Peyer's patch (tissue), 4 donors: Measurements from ENCODE around the gene TEX29. TPM values are rescaled to one million over a fixed set of nuclear protein-coding genes. Genes with fewer than 3 reads are reported as not detected.

Experiments used
- DNase-seq, 3 donors: peaks; one replicate each; pipeline ENCODE4 v3.0.0-alpha.2; 2017 to 2019
- H3K27ac ChIP-seq, 4 donors: fragments of 200-600 bp; sonication (generic); one replicate each; pipeline ENCODE4 v1.5.1; 2016 to 2019
- H3K27me3 ChIP-seq, 2 donors: fragments of 200-600 bp; sonication (generic); one replicate each; pipeline ENCODE4 v1.5.1; 2019
- H3K36me3 ChIP-seq, 3 donors: fragments of 200-600 bp; sonication (generic); one replicate each; pipeline ENCODE4 v1.5.1; 2016 to 2019
- H3K4me1 ChIP-seq, 4 donors: fragments of 200-600 bp; sonication (generic); one replicate each; pipeline ENCODE4 v1.5.1; 2016 to 2019
- H3K4me3 ChIP-seq, 4 donors: fragments of 200-600 bp; sonication (generic); 1 replicate in 3 of 4; 2 replicates in 1 of 4; pipeline ENCODE4 v1.5.1; 2016 to 2019; ENCODE audit warnings: mild to moderate bottlenecking in 1 of 4
- H3K9me3 ChIP-seq, 4 donors: fragments of 200-600 bp; sonication (generic); one replicate each; pipeline ENCODE4 v1.5.1; 2016 to 2019; ENCODE audit warnings: mild to moderate bottlenecking in 1 of 4
- CTCF ChIP-seq, 6 experiments: fragments of 450-650 bp in 4 of 6; fragments of 200-600 bp in 2 of 6; sonication (generic) in 1 of 6; IDR thresholded peaks; one replicate each; pipeline ENCODE4 v1.5.1; 2017 to 2019; ENCODE audit warnings: antibody characterized with exemption in 6 of 6, mild to moderate bottlenecking in 3 of 6, moderate library complexity in 1 of 6
- POLR2A ChIP-seq, 2 donors: fragments of 450-650 bp; IDR thresholded peaks; one replicate each; pipeline ENCODE4 v1.5.1; 2017; ENCODE audit warnings: antibody characterized with exemption in 2 of 2, mild to moderate bottlenecking in 2 of 2, moderate library complexity in 2 of 2
- total RNA-seq, 4 donors: library from RNA; depleted of rRNA; stranded (reverse); fragments of >200 nt; gene quantifications; one replicate each; pipeline ENCODE4 v1.1.0, GENCODE V29; 2016

The TEX29 gene
- total RNA-seq, 4 donors from 2014 or later = not detected

GRCh38 chr13:111286749-111287148 lies 33.7 kb upstream of the TEX29 start:
- Histone ChIP-seq H3K27ac (no peak overlapping the region), H3K4me3 (no peak overlapping the region), H3K4me1 (no peaks in the 10 kb centered on the region), H3K36me3 (peaks cover 0 to 92% (median 0%) of the 10 kb centered on the region in 3 donors), H3K27me3 (no peaks in the 10 kb centered on the region), H3K9me3 (no peaks in the 10 kb centered on the region)
- TF ChIP-seq CTCF (IDR thresholded peaks at IDR 0.05) (no peak), POLR2A (IDR thresholded peaks at IDR 0.05) (no peak)
- no peak for DNase-seq

GRCh38 chr13:111287201-111287600 lies 33.2 kb upstream of the TEX29 start:
- H3K4me3 ChIP-seq = no peak overlapping the region
- H3K4me1 ChIP-seq = no peaks in the 10 kb centered on the region
- DNase-seq = no peak
- H3K27me3 ChIP-seq = no peaks in the 10 kb centered on the region
- H3K27ac ChIP-seq = no peak overlapping the region
- no peak for TF ChIP-seq CTCF (IDR thresholded peaks at IDR 0.05)
- TF ChIP-seq POLR2A (IDR thresholded peaks at IDR 0.05) = no peak
- no peaks in the 10 kb centered on the region for H3K9me3 ChIP-seq
- H3K36me3 ChIP-seq = peaks cover 0 to 96% (median 0%) of the 10 kb centered on the region in 3 donors

GRCh38 chr13:111288276-111288675 lies 32.2 kb upstream of the TEX29 start:
- no peaks in the 10 kb centered on the region for H3K27me3 ChIP-seq
- no peaks in the 10 kb centered on the region for H3K9me3 ChIP-seq
- no peak for DNase-seq
- peaks cover 0 to 98% (median 0%) of the 10 kb centered on the region in 3 donors for H3K36me3 ChIP-seq
- H3K4me1 ChIP-seq = no peaks in the 10 kb centered on the region
- H3K27ac ChIP-seq = no peak overlapping the region
- TF ChIP-seq POLR2A (IDR thresholded peaks at IDR 0.05) (no peak), CTCF (IDR thresholded peaks at IDR 0.05) (no peak)
- no peak overlapping the region for H3K4me3 ChIP-seq

GRCh38 chr13:111289251-111289650 lies 31.2 kb upstream of the TEX29 start:
- H3K27ac ChIP-seq = no peak overlapping the region
- no peaks in the 10 kb centered on the region for H3K4me1 ChIP-seq
- H3K9me3 ChIP-seq = no peaks in the 10 kb centered on the region
- peaks cover 0 to 94% (median 0%) of the 10 kb centered on the region in 3 donors for H3K36me3 ChIP-seq
- no peaks in the 10 kb centered on the region for H3K27me3 ChIP-seq
- H3K4me3 ChIP-seq = no peak overlapping the region
- TF ChIP-seq POLR2A (IDR thresholded peaks at IDR 0.05) = no peak
- no peak for TF ChIP-seq CTCF (IDR thresholded peaks at IDR 0.05)
- no peak for DNase-seq

DNA sequence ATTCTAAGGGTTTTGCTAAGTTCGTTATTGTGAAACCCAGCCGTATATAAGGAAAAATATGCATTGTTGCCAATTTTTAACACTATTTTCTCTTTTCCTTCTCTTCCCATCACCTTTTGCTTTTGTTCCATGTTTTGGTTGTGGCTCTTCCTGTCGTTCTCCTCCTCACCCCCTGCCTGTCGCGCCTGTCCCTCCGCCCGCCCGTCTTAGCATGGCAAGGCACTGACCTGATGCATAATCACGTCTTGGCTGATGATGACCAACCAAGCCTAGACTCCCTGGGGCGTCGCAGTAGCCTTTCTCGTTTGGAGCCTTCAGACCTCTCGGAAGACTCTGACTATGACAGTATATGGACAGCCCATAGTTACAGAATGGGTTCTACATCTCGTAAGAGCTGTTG lies 28.5 kb upstream of the TEX29 start:
- Histone ChIP-seq H3K36me3 (peaks cover 0 to 78% (median 0%) of the 10 kb centered on the region in 3 donors), H3K9me3 (no peaks in the 10 kb centered on the region), H3K4me1 (no peaks in the 10 kb centered on the region), H3K27ac (no peak overlapping the region), H3K27me3 (no peaks in the 10 kb centered on the region), H3K4me3 (no peak overlapping the region)
- no peak for DNase-seq
- TF ChIP-seq CTCF (IDR thresholded peaks at IDR 0.05) (no peak), POLR2A (IDR thresholded peaks at IDR 0.05) (no peak)
